ENCODE data around the gene MAP4.

MAP4 gene

GRCh38 chr3:47961036-47961435, 55.2 kb downstream of the MAP4 start:
- DNase-seq: no peak

- no peak for DNase-seq
These were observed 59.7 kb downstream of the MAP4 start for GRCh38 chr3:47956521-47956920.

GRCh38 chr3:47954567-47954966, 61.6 kb downstream of the MAP4 start:
- no peak for DNase-seq

GRCh38 chr3:47950453-47951169, 65.6 kb downstream of the MAP4 start:
- DNase-seq: no peak

- DNase-seq: no peak
These were observed 66.2 kb downstream of the MAP4 start for GRCh38 chr3:47949979-47950378.

GRCh38 chr3:47940232-47940631, 76.0 kb downstream of the MAP4 start:
- DNase-seq: no peak

GRCh38 chr3:47932421-47932820, 83.8 kb downstream of the MAP4 start:
- DNase-seq: no peak

- no peak for DNase-seq
These were observed 85.2 kb downstream of the MAP4 start for GRCh38 chr3:47930979-47931378.

GRCh38 chr3:47916696-47917095, 99.5 kb downstream of the MAP4 start:
- DNase-seq: no peak

- no peak for DNase-seq
These were observed 100.0 kb downstream of the MAP4 start for GRCh38 chr3:47916201-47916600.

- DNase-seq: no peak
These were observed 104.2 kb downstream of the MAP4 start for GRCh38 chr3:47912006-47912504.

- DNase-seq: no peak
These were observed 105.3 kb downstream of the MAP4 start for GRCh38 chr3:47910777-47911440.

GRCh38 chr3:47910233-47910632, 106.0 kb downstream of the MAP4 start:
- DNase-seq: no peak

- no peak for DNase-seq
These were observed 106.6 kb downstream of the MAP4 start for GRCh38 chr3:47909607-47910006.

- DNase-seq: no peak
These were observed 107.5 kb downstream of the MAP4 start for GRCh38 chr3:47908744-47909143.

GRCh38 chr3:47907784-47908183, 108.4 kb downstream of the MAP4 start:
- no peak for DNase-seq

GRCh38 chr3:47902746-47903145, 113.5 kb downstream of the MAP4 start:
- no peak for DNase-seq

- DNase-seq: no peak
These were observed 114.9 kb downstream of the MAP4 start for GRCh38 chr3:47901280-47901833.

- no peak for DNase-seq
These were observed 116.6 kb downstream of the MAP4 start for GRCh38 chr3:47899495-47900108.

- no peak for DNase-seq
These were observed 118.3 kb downstream of the MAP4 start for GRCh38 chr3:47897954-47898353.

GRCh38 chr3:47896736-47897135, 119.5 kb downstream of the MAP4 start:
- DNase-seq: no peak

GRCh38 chr3:47895241-47895640, 121.0 kb downstream of the MAP4 start:
- no peak for DNase-seq

- no peak for DNase-seq
These were observed 123.8 kb downstream of the MAP4 start for GRCh38 chr3:47892286-47893040.
